ENCODE results near the gene RCN1. TPM values are rescaled to one million over a fixed set of nuclear protein-coding genes. Genes with fewer than 3 reads are reported as not detected.
"Not testable (repeated sequence)": the region's sequence is repeated elsewhere in the genome, so short reads cannot be mapped to it uniquely, and the experiment has no call there.

The RCN1 gene
- total RNA-seq: 10 to 100 TPM; 13.8 to 30.3 TPM

GRCh38 chr11:32090545-32091370 lies at the start of gene RCN1:
Gene RCN1, plus strand, starts transcription at chr11:32091074. Its CDS starts 123 bp downstream, at chr11:32091197.
- H3K9me3 Mint-ChIP-seq: no peaks in the 10 kb centered on the region
- peak; percentile 51 for ATAC-seq (replicated peaks)
- H3K4me3 Mint-ChIP-seq: peak within 1 kb of the TSS; percentile 77
- H3K4me1 Mint-ChIP-seq: peaks cover 34% of the 10 kb centered on the region
- H3K36me3 Mint-ChIP-seq (ENCODE audit: low read depth): no peaks in the 10 kb centered on the region
- H3K27ac Mint-ChIP-seq: peak within 1 kb of the TSS; percentile 71
- peaks cover 8% of the 10 kb centered on the region for H3K27me3 Mint-ChIP-seq

- H3K27ac Mint-ChIP-seq: no peak overlapping the region
- ATAC-seq (replicated peaks): no peak
Measured at GRCh38 chr11:32043737-32044136, 47.1 kb upstream of the RCN1 start.

GRCh38 chr11:32044158-32044863 lies 46.6 kb upstream of the RCN1 start:
- Mint-ChIP-seq H3K27me3 (peaks cover 43% of the 10 kb centered on the region), H3K4me1 (no peaks in the 10 kb centered on the region), H3K36me3 (ENCODE audit: low read depth) (no peaks in the 10 kb centered on the region), H3K27ac (no peak overlapping the region), H3K9me3 (no peaks in the 10 kb centered on the region), H3K4me3 (no peak overlapping the region)
- ATAC-seq (replicated peaks): no peak

More at GRCh38 chr11:32043737-32044136, 47.1 kb upstream of the RCN1 start:
- Mint-ChIP-seq H3K9me3 (no peaks in the 10 kb centered on the region), H3K4me3 (no peak overlapping the region), H3K36me3 (ENCODE audit: low read depth) (no peaks in the 10 kb centered on the region), H3K27me3 (peaks cover 48% of the 10 kb centered on the region), H3K4me1 (no peaks in the 10 kb centered on the region)

- no peaks in the 10 kb centered on the region for H3K4me1 Mint-ChIP-seq
- H3K36me3 Mint-ChIP-seq (ENCODE audit: low read depth): no peaks in the 10 kb centered on the region
- H3K27ac Mint-ChIP-seq: no peak overlapping the region
- H3K9me3 Mint-ChIP-seq: no peaks in the 10 kb centered on the region
- H3K27me3 Mint-ChIP-seq: peaks cover 38% of the 10 kb centered on the region
- ATAC-seq (replicated peaks): no peak
- H3K4me3 Mint-ChIP-seq: no peak overlapping the region
Measured at GRCh38 chr11:32045456-32045855, 45.4 kb upstream of the RCN1 start.

- H3K36me3 Mint-ChIP-seq (ENCODE audit: low read depth): no peaks in the 10 kb centered on the region
- H3K4me1 Mint-ChIP-seq: no peaks in the 10 kb centered on the region
- peaks cover 45% of the 10 kb centered on the region for H3K27me3 Mint-ChIP-seq
- no peak overlapping the region for H3K4me3 Mint-ChIP-seq
- no peak overlapping the region for H3K27ac Mint-ChIP-seq
- no peak for ATAC-seq (replicated peaks)
- H3K9me3 Mint-ChIP-seq: no peaks in the 10 kb centered on the region
Measured at GRCh38 chr11:32050264-32050663, 40.6 kb upstream of the RCN1 start.

GRCh38 chr11:32052215-32052614 lies 38.7 kb upstream of the RCN1 start:
- H3K27me3 Mint-ChIP-seq: peaks cover 36% of the 10 kb centered on the region
- H3K36me3 Mint-ChIP-seq (ENCODE audit: low read depth): no peaks in the 10 kb centered on the region
- no peak overlapping the region for H3K4me3 Mint-ChIP-seq
- H3K4me1 Mint-ChIP-seq: no peaks in the 10 kb centered on the region
- H3K9me3 Mint-ChIP-seq: no peaks in the 10 kb centered on the region
- no peak overlapping the region for H3K27ac Mint-ChIP-seq
- ATAC-seq (replicated peaks): peak; percentile 34

GRCh38 chr11:32053151-32053888 lies 37.6 kb upstream of the RCN1 start:
- no peak for ATAC-seq (replicated peaks)
- no peaks in the 10 kb centered on the region for H3K36me3 Mint-ChIP-seq (ENCODE audit: low read depth)
- no peak overlapping the region for H3K4me3 Mint-ChIP-seq
- H3K27ac Mint-ChIP-seq: no peak overlapping the region
- H3K27me3 Mint-ChIP-seq: peaks cover 42% of the 10 kb centered on the region
- H3K9me3 Mint-ChIP-seq: no peaks in the 10 kb centered on the region
- H3K4me1 Mint-ChIP-seq: no peaks in the 10 kb centered on the region

- ATAC-seq (replicated peaks): no peak
- Mint-ChIP-seq H3K27me3 (peaks cover 37% of the 10 kb centered on the region), H3K27ac (no peak overlapping the region), H3K4me1 (no peaks in the 10 kb centered on the region), H3K4me3 (no peak overlapping the region), H3K9me3 (no peaks in the 10 kb centered on the region), H3K36me3 (ENCODE audit: low read depth) (no peaks in the 10 kb centered on the region)
Measured at GRCh38 chr11:32055861-32056260, 35.0 kb upstream of the RCN1 start.

GRCh38 chr11:32056438-32056837 lies 34.4 kb upstream of the RCN1 start:
- Mint-ChIP-seq H3K9me3 (no peaks in the 10 kb centered on the region), H3K27me3 (peaks cover 33% of the 10 kb centered on the region), H3K4me1 (no peaks in the 10 kb centered on the region), H3K4me3 (no peak overlapping the region), H3K36me3 (ENCODE audit: low read depth) (no peaks in the 10 kb centered on the region), H3K27ac (no peak overlapping the region)
- no peak for ATAC-seq (replicated peaks)

GRCh38 chr11:32059686-32060462 lies 31.0 kb upstream of the RCN1 start:
- H3K4me1 Mint-ChIP-seq: no peaks in the 10 kb centered on the region
- no peaks in the 10 kb centered on the region for H3K36me3 Mint-ChIP-seq (ENCODE audit: low read depth)
- ATAC-seq (replicated peaks): no peak
- no peak overlapping the region for H3K4me3 Mint-ChIP-seq
- no peaks in the 10 kb centered on the region for H3K9me3 Mint-ChIP-seq
- no peak overlapping the region for H3K27ac Mint-ChIP-seq
- peaks cover 19% of the 10 kb centered on the region for H3K27me3 Mint-ChIP-seq

GRCh38 chr11:32062540-32062939 lies 28.3 kb upstream of the RCN1 start:
- Mint-ChIP-seq H3K4me3 (no peak overlapping the region), H3K27me3 (peaks cover 28% of the 10 kb centered on the region)

GRCh38 chr11:32063031-32063430 lies 27.8 kb upstream of the RCN1 start:
- H3K4me1 Mint-ChIP-seq; H3K4me3 Mint-ChIP-seq; H3K36me3 Mint-ChIP-seq (ENCODE audit: low read depth); H3K27ac Mint-ChIP-seq; H3K9me3 Mint-ChIP-seq; ATAC-seq (replicated peaks): not testable (repeated sequence)
- H3K27me3 Mint-ChIP-seq: peaks cover 30% of the 10 kb centered on the region

More at GRCh38 chr11:32062540-32062939, 28.3 kb upstream of the RCN1 start:
- Mint-ChIP-seq H3K9me3 (no peaks in the 10 kb centered on the region), H3K27ac (no peak overlapping the region), H3K36me3 (ENCODE audit: low read depth) (no peaks in the 10 kb centered on the region), H3K4me1 (no peaks in the 10 kb centered on the region)
- ATAC-seq (replicated peaks): no peak

GRCh38 chr11:32065865-32066629 lies 24.8 kb upstream of the RCN1 start:
- Mint-ChIP-seq H3K9me3 (no peaks in the 10 kb centered on the region), H3K27ac (no peak overlapping the region), H3K36me3 (ENCODE audit: low read depth) (no peaks in the 10 kb centered on the region), H3K27me3 (peaks cover 39% of the 10 kb centered on the region), H3K4me1 (no peaks in the 10 kb centered on the region), H3K4me3 (no peak overlapping the region)
- no peak for ATAC-seq (replicated peaks)

All from activated T-helper 17 cell treated with anti-CD3 and anti-CD28 coated beads, Interleukin-2, amount 50 U/mL, for 72 hours (primary cell).